HG03469 (cell line): Measurements from ENCODE around the gene SAMD4B.

Experiments used
- ATAC-seq: cut with Tn5 transposase; IDR thresholded peaks from one replicate; pipeline ENCODE4 v1.9.1; 2021; ENCODE audit warnings: mild to moderate bottlenecking, moderate library complexity, moderate number of reproducible peaks; ENCODE audit not compliant: unreplicated experiment

SAMD4B gene

GRCh38 chr19:39407410-39407659 is 65.1 kb downstream of the SAMD4B start:
- ATAC-seq: no peak

DNA sequence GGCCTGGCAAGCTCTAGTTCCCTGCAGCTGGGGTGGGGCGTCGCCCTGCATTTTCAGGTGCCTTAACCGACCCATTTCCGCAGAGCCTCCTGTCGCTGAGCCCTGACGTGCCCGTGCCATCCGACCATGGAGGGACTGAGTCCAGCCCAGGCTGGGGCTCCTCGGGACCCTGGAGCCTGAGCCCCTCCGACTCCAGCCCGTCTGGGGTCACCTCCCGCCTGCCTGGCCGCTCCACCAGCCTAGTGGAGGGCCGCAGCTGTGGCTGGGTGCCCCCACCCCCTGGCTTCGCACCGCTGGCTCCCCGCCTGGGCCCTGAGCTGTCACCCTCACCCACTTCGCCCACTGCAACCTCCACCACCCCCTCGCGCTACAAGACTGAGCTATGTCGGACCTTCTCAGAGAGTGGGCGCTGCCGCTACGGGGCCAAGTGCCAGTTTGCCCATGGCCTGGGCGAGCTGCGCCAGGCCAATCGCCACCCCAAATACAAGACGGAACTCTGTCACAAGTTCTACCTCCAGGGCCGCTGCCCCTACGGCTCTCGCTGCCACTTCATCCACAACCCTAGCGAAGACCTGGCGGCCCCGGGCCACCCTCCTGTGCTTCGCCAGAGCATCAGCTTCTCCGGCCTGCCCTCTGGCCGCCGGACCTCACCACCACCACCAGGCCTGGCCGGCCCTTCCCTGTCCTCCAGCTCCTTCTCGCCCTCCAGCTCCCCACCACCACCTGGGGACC is 65.6 kb downstream of the SAMD4B start:
- ATAC-seq: no peak

DNA sequence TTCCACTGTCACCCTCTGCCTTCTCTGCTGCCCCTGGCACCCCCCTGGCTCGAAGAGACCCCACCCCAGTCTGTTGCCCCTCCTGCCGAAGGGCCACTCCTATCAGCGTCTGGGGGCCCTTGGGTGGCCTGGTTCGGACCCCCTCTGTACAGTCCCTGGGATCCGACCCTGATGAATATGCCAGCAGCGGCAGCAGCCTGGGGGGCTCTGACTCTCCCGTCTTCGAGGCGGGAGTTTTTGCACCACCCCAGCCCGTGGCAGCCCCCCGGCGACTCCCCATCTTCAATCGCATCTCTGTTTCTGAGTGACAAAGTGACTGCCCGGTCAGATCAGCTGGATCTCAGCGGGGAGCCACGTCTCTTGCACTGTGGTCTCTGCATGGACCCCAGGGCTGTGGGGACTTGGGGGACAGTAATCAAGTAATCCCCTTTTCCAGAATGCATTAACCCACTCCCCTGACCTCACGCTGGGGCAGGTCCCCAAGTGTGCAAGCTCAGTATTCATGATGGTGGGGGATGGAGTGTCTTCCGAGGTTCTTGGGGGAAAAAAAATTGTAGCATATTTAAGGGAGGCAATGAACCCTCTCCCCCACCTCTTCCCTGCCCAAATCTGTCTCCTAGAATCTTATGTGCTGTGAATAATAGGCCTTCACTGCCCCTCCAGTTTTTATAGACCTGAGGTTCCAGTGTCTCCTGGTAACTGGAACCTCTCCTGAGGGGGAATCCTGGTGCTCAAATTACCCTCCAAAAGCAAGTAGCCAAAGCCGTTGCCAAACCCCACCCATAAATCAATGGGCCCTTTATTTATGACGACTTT is 66.4 kb downstream of the SAMD4B start:
- ATAC-seq: no peak

DNA sequence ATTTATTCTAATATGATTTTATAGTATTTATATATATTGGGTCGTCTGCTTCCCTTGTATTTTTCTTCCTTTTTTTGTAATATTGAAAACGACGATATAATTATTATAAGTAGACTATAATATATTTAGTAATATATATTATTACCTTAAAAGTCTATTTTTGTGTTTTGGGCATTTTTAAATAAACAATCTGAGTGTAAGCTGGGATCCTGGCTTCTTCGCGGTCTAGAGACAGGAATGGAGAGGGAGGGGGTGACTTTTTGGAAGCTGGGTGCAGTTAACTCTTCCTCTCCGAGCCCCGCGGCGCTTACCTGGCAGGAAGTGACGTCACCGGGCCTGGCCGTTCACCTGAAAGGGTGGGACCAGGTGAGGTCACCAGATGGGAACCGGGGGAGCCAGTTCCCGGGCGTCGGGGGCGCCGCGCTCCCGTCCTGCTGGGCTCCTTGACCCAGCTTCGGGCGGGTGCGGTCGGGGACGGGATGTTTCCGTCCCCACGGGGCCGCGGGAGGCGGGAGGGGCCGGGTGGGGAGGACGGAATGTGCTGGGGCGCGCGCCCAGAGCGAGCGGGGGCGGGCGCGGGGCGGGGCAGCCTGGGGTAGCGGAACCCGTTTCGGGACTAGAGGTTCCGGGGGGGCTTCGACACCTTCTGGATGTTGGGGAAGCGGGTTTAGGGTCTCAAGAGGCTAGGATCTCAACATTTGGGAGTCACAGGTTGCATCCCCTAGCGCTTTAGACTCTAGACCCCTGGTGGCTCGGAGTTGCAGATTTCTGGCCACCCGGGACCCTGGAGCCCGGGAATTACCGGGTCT is 67.2 kb downstream of the SAMD4B start:
- ATAC-seq: no peak

DNA sequence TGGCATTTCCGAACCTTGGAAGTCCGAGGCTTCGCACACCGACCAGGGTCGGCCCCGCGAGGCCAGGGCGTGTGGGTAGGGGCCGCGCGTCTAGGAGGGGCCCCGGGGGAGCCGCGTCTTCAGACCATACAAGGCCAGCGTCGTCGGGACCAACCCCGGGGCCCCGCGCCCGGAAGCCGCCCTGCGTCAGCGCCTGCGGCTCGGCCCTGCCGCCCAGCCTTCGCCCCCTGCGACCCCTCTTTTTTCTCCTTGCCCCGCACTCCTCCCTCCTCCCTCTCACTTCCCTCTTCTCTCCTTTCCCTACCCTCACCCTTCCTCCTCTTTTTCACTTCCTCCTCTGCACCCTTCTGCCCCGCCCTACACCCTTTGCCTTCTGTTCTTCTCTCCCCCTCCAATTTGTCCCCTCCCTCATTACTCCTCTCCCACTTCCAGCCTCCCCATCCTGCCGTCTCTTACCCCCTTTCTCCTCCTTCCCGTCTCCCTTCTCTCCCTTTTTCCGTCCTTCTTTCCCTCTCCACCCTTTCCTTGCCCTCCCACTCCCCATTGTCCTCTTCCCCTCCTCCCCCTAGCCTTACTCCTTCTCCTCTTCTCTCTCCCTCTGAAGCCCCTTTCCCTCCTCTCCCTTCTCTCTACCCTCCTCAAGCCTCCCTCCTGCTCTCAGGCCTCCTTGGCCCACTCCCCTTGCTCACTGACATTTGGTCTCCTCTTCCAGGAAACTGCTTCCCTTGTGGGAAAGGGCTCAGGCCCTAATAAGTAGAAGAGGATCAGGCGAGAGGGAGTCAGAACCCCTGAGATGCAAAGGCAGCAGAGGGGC is 68.0 kb downstream of the SAMD4B start:
- no peak for ATAC-seq

DNA sequence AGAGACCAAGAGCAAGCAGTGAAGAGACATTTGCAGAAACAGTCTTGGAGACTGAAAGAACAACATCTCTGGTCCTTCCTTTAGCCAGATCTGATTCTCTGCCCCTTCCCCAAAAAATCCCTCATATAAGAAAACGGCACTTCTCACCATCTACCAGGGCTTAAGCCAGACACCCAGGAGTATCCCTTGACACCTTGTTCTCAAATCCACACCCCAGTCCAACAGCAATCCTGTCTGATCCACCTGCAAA is 68.5 kb downstream of the SAMD4B start:
- ATAC-seq: no peak

DNA sequence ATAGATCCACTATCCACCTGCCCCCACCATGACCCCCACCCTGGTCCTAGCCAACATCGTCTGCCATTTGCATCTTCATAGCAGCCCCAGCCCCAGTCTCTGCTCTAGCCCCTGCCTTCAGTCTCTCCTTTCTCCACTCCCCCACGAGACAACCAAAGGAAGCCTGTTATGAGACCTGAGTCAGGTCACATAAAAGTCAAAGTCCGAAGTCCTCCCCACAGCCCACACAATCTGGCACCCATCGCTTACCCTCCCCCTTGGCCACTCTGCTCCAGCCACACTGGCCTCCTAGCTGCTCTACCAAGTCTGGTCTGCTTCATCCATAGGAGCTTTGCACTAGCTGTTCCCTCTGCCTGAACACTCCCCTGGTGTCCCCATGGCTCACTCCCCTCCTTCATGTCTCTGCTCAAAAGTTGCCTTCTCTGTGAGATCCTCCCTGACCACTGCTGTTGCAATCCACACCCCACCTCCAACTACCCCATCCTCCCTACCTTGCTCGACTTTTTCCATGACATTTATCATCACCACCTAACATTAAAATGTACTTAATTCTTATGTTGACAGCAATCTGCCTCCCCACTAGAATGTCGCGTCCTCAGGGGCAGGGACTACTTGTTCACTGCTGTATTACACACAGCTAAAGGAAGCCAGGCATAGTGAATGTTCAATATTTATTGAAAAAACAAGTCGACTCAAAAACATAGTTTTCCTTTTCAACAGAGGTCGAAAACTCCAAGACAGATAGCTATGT is 69.0 kb downstream of the SAMD4B start:
- no peak for ATAC-seq

- peak; percentile 16 for ATAC-seq
Observed at GRCh38 chr19:39411832-39412099, 69.5 kb downstream of the SAMD4B start.

- peak; percentile 35 for ATAC-seq
Observed at GRCh38 chr19:39412100-39412866, 70.1 kb downstream of the SAMD4B start, which contains the start of gene PLEKHG2. Gene PLEKHG2 (plus strand): TSS chr19:39412669. CDS start chr19:39414087, 1,418 bp downstream.

DNA sequence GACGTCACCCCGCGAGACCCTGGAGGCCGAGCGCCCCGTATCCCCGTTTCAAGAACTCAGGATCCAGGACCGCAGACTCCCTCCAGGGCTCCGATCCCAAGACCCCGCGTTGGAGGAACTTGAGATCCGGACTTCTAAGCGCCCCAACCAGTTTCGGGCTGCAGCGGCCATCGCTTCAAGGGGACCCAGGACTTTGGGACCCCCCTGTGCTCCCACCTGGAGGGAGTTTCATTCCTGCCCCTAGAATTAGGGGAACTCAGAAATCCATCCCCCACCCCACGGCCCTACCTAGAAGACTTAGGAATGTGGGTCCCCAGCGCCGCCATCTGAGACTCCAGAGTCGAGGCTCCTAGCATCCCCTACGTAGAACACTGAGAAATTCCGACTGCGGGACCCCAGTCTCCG is 70.6 kb downstream of the SAMD4B start:
- no peak for ATAC-seq

DNA sequence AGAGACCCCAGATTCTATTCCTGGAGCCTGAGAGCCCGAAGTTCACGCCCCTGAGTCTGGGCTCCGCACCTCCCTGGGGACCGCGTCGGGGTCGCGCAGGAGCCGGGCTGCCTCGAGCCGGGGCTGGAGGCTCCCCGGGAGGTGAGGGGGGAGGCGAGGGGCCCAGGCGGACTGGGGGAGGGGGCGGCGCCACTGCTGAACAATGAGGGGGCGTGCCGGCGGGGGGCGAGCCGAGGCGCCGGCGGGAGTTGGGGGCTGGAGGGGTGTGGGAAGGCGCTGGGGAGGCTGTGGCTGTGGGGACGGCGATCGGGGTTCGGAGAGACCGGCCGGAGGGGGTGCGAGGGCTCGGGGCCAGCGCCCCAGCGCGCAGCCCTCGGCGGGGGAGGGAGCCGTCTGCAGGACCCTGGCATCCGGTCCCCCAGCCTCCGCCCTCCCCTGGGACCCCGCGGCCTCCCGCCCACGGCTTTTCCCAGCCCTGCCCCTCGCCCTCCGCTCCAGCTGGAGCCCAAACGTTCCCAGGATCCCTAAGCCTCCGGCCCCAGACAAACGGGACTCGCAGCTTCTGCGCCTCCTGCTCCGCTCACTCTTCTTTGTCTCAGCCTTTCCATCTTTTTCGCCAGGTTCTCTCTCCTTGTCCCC is 71.2 kb downstream of the SAMD4B start:
- ATAC-seq: no peak

DNA sequence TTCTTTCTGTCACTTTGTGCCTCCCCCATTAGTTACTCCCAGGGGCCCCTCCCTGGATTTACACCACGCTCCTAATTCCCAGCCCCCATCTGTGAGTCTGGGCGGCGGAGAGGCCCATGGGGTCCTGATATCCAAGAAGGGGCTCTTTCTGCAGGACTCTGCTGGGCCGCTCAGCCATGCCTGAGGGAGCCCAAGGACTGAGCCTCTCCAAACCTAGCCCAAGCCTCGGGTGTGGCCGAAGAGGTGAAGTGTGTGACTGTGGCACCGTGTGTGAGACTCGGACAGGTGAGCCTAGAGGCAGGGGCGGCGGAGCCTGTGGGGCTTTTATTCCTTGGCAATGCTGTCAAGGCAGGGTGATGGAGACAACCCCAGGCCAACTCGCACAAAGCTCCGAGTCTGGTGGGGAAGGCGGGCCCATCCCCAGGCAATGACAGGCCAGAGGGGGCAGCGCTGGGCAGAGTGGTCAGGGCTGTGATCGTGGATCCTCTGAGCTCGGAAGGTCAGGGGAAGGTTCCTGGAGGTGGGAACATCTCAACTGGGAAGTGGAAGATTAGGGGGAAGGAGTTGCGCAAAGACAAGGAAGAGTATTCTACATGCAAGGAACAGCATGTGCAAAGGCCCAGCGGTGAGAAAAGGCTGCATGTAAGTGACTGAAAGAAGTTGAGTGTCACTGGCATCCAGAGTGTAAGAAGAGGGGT is 71.8 kb downstream of the SAMD4B start:
- no peak for ATAC-seq

DNA sequence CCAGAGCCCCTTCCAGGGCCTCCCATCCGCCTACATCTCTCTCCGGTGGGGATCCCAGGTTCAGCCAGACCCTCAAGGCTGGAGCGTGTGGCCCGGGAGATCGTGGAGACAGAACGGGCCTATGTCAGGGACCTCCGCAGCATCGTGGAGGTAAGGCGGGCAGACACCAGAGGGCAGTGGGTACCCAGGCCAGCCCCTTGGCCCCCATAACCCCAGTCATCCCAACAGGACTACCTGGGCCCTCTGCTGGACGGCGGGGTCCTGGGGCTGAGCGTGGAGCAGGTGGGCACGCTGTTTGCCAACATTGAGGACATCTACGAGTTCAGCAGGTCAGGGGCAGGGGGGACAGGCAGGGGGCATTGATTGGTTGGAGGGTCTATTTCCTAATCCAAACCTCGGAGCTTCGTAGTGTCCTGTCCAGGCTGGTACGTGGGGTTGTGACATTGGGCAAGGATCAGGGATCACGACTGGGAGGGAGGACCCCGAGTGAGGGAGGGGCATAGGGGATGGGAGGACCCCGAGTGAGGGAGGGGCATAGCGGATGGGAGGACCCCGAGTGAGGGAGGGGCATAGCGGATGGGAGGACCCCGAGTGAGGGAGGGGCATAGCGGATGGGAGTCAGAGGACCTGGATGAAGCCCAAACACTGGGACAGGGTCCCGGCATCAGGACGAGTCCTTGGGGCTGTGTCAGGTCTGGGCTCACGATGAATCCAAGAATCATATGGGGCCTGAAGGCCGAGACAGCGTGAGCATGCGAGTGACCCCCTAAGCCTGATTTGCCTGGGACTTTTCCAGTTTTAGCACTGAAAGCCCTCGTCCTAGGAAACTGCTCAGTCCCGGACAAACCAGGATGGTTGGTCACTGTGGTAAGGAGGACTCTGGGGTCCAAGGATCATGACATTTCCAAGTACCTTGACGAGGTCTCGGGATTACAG is 73.2 kb downstream of the SAMD4B start:
- no peak for ATAC-seq

- no peak for ATAC-seq
Observed at GRCh38 chr19:39416152-39417120, 74.2 kb downstream of the SAMD4B start.

- ATAC-seq: no peak
Observed at GRCh38 chr19:39417463-39418181, 75.4 kb downstream of the SAMD4B start.

DNA sequence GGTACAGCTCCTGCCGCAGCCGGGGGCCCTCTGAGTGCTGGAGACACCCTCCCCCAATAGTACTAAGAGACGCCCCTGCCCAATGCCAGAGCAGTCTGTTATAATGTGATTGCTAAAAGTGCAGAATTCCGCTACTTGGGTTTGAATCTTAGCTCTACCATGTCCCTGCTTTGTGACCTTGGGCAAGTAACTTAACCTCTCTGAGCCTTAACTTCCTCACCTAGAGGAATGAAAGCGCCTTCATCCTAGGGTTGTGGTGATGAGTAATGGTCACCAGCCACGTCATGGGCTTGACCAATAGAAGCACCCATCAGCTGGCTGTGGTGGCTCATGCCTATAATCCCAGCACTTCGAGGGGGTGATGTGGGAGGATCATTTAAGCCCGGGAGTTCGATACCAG is 76.8 kb downstream of the SAMD4B start:
- ATAC-seq: no peak
